Transverse colon (tissue), 4 donors: ENCODE results near the gene SERP2.

Source experiments
- CTCF ChIP-seq, 5 experiments: fragments of 200-600 bp in 3 of 5; fragments of 450-650 bp in 2 of 5; sonication (generic) in 3 of 5; IDR thresholded peaks; 1 replicate in 2 of 5; 2 replicates in 3 of 5; pipeline ENCODE4 v1.5.1; 2016 to 2017; ENCODE audit warnings: antibody characterized with exemption in 5 of 5, inconsistent platforms in 3 of 5, mild to moderate bottlenecking in 2 of 5, moderate library complexity in 1 of 5
- EP300 ChIP-seq: sonication (generic); formaldehyde crosslinking; IDR thresholded peaks from one replicate; pipeline ENCODE4 v1.6.1; 2017; ENCODE audit warnings: antibody characterized with exemption, low read depth
- POLR2A ChIP-seq: fragments of 450-650 bp; IDR thresholded peaks from one replicate; pipeline ENCODE4 v1.6.1; 2016; ENCODE audit warnings: antibody characterized with exemption, mild to moderate bottlenecking, moderate library complexity
- POLR2AphosphoS5 ChIP-seq, 3 donors: sonication (generic); formaldehyde crosslinking; IDR thresholded peaks; one replicate each; pipeline ENCODE4 v1.6.1; 2016; ENCODE audit warnings: antibody characterized with exemption in 3 of 3

GRCh38 chr13:44355621-44356020, 18.0 kb upstream of the SERP2 start:
- TF ChIP-seq POLR2A (no peak), CTCF (IDR thresholded peaks at IDR 0.05) (no peak), POLR2AphosphoS5 (IDR thresholded peaks at IDR 0.05) (no peak), EP300 (no peak)
